GM12864 (cell line): ENCODE results near the gene ESRP2.
A peak's percentile ranks its signal among the peaks of the same experiment; 100 is the strongest.

ENCODE experiments used
- DNase-seq: peaks from one replicate; pipeline ENCODE4 v3.0.0-alpha.2; 2011; ENCODE audit warnings: low read depth
- H3K4me3 ChIP-seq: 2 replicates; pipeline ENCODE4 v1.5.1; 2011; ENCODE audit warnings: mild to moderate bottlenecking, low read depth, low read length, control low read depth
- TF ChIP-seq, protein P1 (sequence below): IDR thresholded peaks from 2 replicates; pipeline ENCODE4 v1.5.1; 2011; ENCODE audit warnings: low read depth, mild to moderate bottlenecking, moderate library complexity, low read length, control low read depth, inconsistent platforms; ENCODE audit errors: missing control alignments

The ESRP2 gene

DNA sequence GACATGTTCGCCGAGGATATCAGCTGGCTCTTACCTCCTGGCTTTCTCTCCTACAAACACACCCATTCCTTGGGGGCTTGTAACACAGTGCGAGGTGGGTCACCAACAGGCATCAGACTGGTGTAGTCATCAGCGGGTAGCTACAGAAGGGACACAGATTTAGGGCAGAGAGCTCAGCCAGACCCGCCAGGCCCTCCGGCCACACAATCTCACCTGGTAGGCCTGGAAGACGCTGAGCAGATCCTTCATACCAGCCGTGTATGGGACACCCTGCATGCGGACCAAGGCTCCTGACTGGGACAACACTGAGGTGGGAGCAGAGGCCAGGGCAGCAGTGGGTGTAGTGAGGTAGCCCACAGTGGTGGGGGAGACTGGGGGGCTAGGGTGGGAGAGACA is 5.8 kb downstream of the ESRP2 start:
- TF ChIP-seq, protein P1, sequence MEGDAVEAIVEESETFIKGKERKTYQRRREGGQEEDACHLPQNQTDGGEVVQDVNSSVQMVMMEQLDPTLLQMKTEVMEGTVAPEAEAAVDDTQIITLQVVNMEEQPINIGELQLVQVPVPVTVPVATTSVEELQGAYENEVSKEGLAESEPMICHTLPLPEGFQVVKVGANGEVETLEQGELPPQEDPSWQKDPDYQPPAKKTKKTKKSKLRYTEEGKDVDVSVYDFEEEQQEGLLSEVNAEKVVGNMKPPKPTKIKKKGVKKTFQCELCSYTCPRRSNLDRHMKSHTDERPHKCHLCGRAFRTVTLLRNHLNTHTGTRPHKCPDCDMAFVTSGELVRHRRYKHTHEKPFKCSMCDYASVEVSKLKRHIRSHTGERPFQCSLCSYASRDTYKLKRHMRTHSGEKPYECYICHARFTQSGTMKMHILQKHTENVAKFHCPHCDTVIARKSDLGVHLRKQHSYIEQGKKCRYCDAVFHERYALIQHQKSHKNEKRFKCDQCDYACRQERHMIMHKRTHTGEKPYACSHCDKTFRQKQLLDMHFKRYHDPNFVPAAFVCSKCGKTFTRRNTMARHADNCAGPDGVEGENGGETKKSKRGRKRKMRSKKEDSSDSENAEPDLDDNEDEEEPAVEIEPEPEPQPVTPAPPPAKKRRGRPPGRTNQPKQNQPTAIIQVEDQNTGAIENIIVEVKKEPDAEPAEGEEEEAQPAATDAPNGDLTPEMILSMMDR: no peak
- no peak overlapping the region for H3K4me3 ChIP-seq
- DNase-seq: no peak

DNA sequence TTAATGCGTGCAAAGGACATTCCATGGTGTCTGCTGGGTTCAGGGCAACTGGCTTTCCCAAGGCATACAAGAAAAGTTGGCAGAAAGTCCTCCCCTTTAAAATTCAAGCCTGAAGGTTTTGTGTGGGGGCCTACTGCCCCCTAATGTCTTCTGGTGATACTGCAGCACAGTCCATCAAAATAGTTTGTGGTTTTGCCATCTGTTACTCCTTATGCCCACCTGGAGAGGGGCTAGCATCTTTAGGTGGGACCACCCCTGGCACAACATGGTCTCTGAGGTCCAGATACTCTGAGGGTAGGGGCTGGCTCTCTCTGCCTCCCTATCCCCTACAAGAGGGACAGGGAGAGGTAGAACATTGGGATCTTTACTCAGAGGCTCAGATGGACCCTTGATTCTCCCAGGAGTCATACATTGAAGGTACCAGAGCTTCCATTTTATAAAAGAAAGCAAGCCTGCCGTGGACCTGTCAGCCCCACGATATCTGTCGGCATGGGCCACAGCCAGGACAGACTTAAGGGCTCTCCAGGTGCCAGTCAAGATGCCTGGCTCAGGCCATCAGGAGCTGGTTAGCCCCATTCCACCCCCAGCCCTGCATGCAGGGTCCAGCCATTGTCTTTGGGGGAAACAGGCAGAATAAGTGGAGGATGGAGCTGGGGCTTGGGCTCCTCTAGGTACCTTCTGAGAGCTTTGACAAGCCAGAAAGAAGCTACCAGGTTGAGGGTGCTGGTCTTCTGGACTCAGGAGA is 6.3 kb downstream of the ESRP2 start:
- no peak overlapping the region for H3K4me3 ChIP-seq
- no peak for DNase-seq
- TF ChIP-seq, protein P1: peak; percentile 93

DNA sequence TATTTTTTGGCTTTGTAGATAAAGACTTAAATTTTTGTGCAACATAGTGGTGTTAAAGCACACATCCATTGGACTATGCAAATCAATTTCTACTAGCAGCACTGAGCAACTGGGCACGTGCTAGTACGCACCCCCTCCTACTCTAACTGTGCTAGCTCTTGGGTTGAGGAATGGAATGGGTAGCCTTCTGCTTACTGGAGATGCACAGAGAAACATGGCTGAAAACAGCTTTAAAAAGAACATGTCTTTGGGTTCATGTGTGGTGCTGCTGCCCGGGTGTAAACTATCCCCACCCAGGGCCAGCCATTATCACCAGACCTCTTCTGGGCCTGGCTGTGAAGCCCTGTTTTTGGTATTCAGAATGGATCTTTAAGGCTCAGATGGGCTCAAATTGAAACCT is 7.3 kb downstream of the ESRP2 start:
- DNase-seq: no peak
- TF ChIP-seq, protein P1: no peak
- H3K4me3 ChIP-seq: no peak overlapping the region

- no peak overlapping the region for H3K4me3 ChIP-seq
- TF ChIP-seq, protein P1: peak; percentile 15
- DNase-seq: no peak
Measured at GRCh38 chr16:68227850-68228553, 7.9 kb downstream of the ESRP2 start.

DNA sequence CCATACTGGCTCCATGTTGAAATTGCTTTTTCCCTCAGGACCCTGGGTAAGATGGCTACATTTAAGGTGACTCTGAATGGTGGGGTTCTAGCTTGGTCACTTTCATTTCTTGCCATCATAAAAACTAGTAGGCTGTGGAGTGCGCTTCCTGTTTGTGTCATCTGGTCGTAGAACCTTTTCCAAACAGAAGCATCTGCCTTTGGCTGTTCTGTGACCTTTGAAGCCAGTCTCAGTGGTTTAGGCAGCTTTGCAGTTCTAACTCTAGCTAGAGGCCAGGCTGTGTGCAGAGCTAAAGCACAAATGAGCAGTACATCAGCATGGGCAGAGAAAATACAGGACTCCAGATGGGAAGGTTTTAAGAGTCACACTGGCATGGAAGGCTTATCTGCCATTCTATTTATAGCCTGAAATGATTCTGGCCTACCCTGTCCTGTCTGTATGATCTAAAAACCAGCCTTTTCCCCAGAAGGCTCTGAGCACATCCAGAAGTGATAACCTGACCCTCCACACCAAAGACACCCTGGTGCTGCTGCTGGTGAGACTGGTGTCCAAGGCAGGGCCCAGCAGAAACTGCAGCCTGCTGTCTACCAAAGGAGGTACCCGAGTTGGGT is 8.6 kb downstream of the ESRP2 start:
- TF ChIP-seq, protein P1: no peak
- no peak for DNase-seq
- no peak overlapping the region for H3K4me3 ChIP-seq

- DNase-seq: no peak
- TF ChIP-seq, protein P1: no peak
- no peak overlapping the region for H3K4me3 ChIP-seq
Measured at GRCh38 chr16:68226116-68226515, 9.8 kb downstream of the ESRP2 start.
